ENCODE measurements around the gene TRPC6. TPM values are rescaled to one million over a fixed set of nuclear protein-coding genes. Genes with fewer than 3 reads are reported as not detected.

Gene TRPC6
- total RNA-seq, 4 donors from 2014 or later = 4.6 to 17.9 (median 6.8) TPM

- no peak for TF ChIP-seq CTCF (IDR thresholded peaks at IDR 0.05; ENCODE audit: low read depth)
Observed at GRCh38 chr11:101436511-101437142, 147.2 kb downstream of the TRPC6 start.

- no peak for TF ChIP-seq CTCF (IDR thresholded peaks at IDR 0.05; ENCODE audit: low read depth)
Observed at GRCh38 chr11:101435408-101435973, 148.3 kb downstream of the TRPC6 start.

- no peak for TF ChIP-seq CTCF (IDR thresholded peaks at IDR 0.05; ENCODE audit: low read depth)
Observed at GRCh38 chr11:101434026-101434643, 149.7 kb downstream of the TRPC6 start.

GRCh38 chr11:101433151-101433550 lies 150.7 kb downstream of the TRPC6 start:
- no peak for TF ChIP-seq CTCF (IDR thresholded peaks at IDR 0.05; ENCODE audit: low read depth)

GRCh38 chr11:101429703-101430540 lies 153.9 kb downstream of the TRPC6 start:
- TF ChIP-seq CTCF (IDR thresholded peaks at IDR 0.05; ENCODE audit: low read depth) = no peak

- no peak for TF ChIP-seq CTCF (IDR thresholded peaks at IDR 0.05; ENCODE audit: low read depth)
Observed at GRCh38 chr11:101428918-101429317, 154.9 kb downstream of the TRPC6 start.

GRCh38 chr11:101407324-101407723 lies 176.5 kb downstream of the TRPC6 start:
- TF ChIP-seq CTCF (IDR thresholded peaks at IDR 0.05; ENCODE audit: low read depth) = no peak
